Liver (tissue), 9 donors: ENCODE measurements around the gene NEK10. TPM values are rescaled to one million over a fixed set of nuclear protein-coding genes. Genes with fewer than 3 reads are reported as not detected.

Experiments used
- DNase-seq: peaks from one replicate; pipeline ENCODE4 v3.0.0-alpha.2; 2017; ENCODE audit warnings: low spot score
- H3K27ac ChIP-seq, 2 donors: one replicate each; pipeline ENCODE4 v1.7.0; 2013; ENCODE audit warnings: inconsistent platforms in 2 of 2, low read length in 2 of 2, control low read depth in 1 of 2, low read depth in 1 of 2, mild to moderate bottlenecking in 1 of 2
- H3K27me3 ChIP-seq, 4 donors: one replicate each; pipeline versions ENCODE4 v1.6.1 to v1.7.0; 2013; ENCODE audit warnings: low read length in 3 of 4, inconsistent platforms in 1 of 4, mild to moderate bottlenecking in 1 of 4, moderate library complexity in 1 of 4; ENCODE audit not compliant: control insufficient read depth in 4 of 4, insufficient read depth in 4 of 4
- H3K36me3 ChIP-seq, 4 donors: one replicate each; pipeline versions ENCODE4 v1.6.1 to v1.7.0; 2013; ENCODE audit warnings: low read length in 3 of 4, mild to moderate bottlenecking in 3 of 4, low read depth in 1 of 4, moderate library complexity in 1 of 4; ENCODE audit not compliant: control insufficient read depth in 4 of 4, insufficient read depth in 3 of 4
- H3K4me1 ChIP-seq, 4 donors: one replicate each; pipeline versions ENCODE4 v1.6.1 to v1.7.0; 2013; ENCODE audit warnings: low read length in 3 of 4, mild to moderate bottlenecking in 3 of 4, moderate library complexity in 1 of 4; ENCODE audit not compliant: control insufficient read depth in 4 of 4, insufficient read depth in 4 of 4
- H3K4me3 ChIP-seq, 3 donors: one replicate each; pipeline versions ENCODE4 v1.6.1 to v1.7.0; 2013; ENCODE audit warnings: low read length in 3 of 3, control low read depth in 1 of 3, low read depth in 1 of 3, mild to moderate bottlenecking in 1 of 3
- H3K9ac ChIP-seq, 2 donors: one replicate each; pipeline ENCODE4 v1.7.0; 2013; ENCODE audit warnings: low read length in 2 of 2, mild to moderate bottlenecking in 2 of 2, moderate library complexity in 2 of 2, control low read depth in 1 of 2, low read depth in 1 of 2
- H3K9me3 ChIP-seq, 4 donors: one replicate each; pipeline versions ENCODE4 v1.6.1 to v1.7.0; 2013; ENCODE audit warnings: low read length in 3 of 4; ENCODE audit not compliant: control insufficient read depth in 4 of 4
- ATF3 ChIP-seq: IDR thresholded peaks from 2 replicates; pipeline ENCODE4 v1.6.1; 2016; ENCODE audit warnings: antibody characterized with exemption
- CTCF ChIP-seq: fragments of 150-350 bp; IDR thresholded peaks from 2 replicates; pipeline ENCODE4 v1.5.1; 2017; ENCODE audit warnings: improper control_type of control experiment, low read depth, low read length; ENCODE audit not compliant: missing input control
- EGR1 ChIP-seq, 2 donors: IDR thresholded peaks; 2 replicates each; pipeline ENCODE4 v1.6.1; 2016 to 2018; ENCODE audit warnings: antibody characterized with exemption in 2 of 2, low read depth in 2 of 2
- FOXA1 ChIP-seq: IDR thresholded peaks from 2 replicates; pipeline ENCODE4 v1.6.1; 2016; ENCODE audit warnings: antibody characterized with exemption
- FOXA2 ChIP-seq: IDR thresholded peaks from 2 replicates; pipeline ENCODE4 v1.6.1; 2016; ENCODE audit warnings: antibody characterized with exemption
- GABPA ChIP-seq, 2 donors: IDR thresholded peaks in 1 of 2; conservative IDR thresholded peaks in 1 of 2; 2 replicates each; pipeline ENCODE4 v1.6.1; 2016; ENCODE audit warnings: antibody characterized with exemption in 2 of 2, mild to moderate bottlenecking in 1 of 2, moderate library complexity in 1 of 2
- HNF4A ChIP-seq, 2 donors: conservative IDR thresholded peaks; 2 replicates each; pipeline ENCODE4 v1.6.1; 2016; ENCODE audit warnings: antibody characterized with exemption in 2 of 2, mild to moderate bottlenecking in 2 of 2
- JUND ChIP-seq, 2 donors: IDR thresholded peaks; 2 replicates each; pipeline ENCODE4 v1.6.1; 2016; ENCODE audit warnings: antibody characterized with exemption in 2 of 2
- MAX ChIP-seq: IDR thresholded peaks from 2 replicates; pipeline ENCODE4 v1.6.1; 2016; ENCODE audit warnings: antibody characterized with exemption
- NR2F2 ChIP-seq: IDR thresholded peaks from 2 replicates; pipeline ENCODE4 v1.6.1; 2016; ENCODE audit warnings: antibody characterized with exemption
- RAD21 ChIP-seq, 2 donors: IDR thresholded peaks; 2 replicates each; pipeline ENCODE4 v1.6.1; 2016; ENCODE audit warnings: antibody characterized with exemption in 2 of 2, mild to moderate bottlenecking in 2 of 2
- RXRA ChIP-seq, 2 donors: IDR thresholded peaks; 2 replicates each; pipeline ENCODE4 v1.6.1; 2017 to 2018; ENCODE audit warnings: antibody characterized with exemption in 2 of 2, mild to moderate bottlenecking in 1 of 2
- SP1 ChIP-seq: IDR thresholded peaks from 2 replicates; pipeline ENCODE4 v1.6.1; 2018; ENCODE audit warnings: antibody characterized with exemption, mild to moderate bottlenecking
- TAF1 ChIP-seq: conservative IDR thresholded peaks from 2 replicates; pipeline ENCODE4 v1.6.1; 2016; ENCODE audit warnings: antibody characterized with exemption, mild to moderate bottlenecking
- YY1 ChIP-seq: IDR thresholded peaks from 2 replicates; pipeline ENCODE4 v1.6.1; 2016; ENCODE audit warnings: antibody characterized with exemption, mild to moderate bottlenecking
- WGBS: extraction: QIAGEN DNeasy Blood & Tissue Kit; methylation state at CpG from one replicate; pipeline ENCODE4 v1.1.7; 2013; 5-methylcytosine and 5-hydroxymethylcytosine counted together
- polyA plus RNA-seq, 2 donors: library from polyadenylated mRNA; stranded (reverse) in 1 of 2; unstranded in 1 of 2; fragments of 200-250 nt in 1 of 2; fragments of >200 nt in 1 of 2; fragmentation: Nextera tagmentation in 1 of 2; extraction: Ambion mirVana in 1 of 2; gene quantifications; one replicate each; pipeline versions ENCODE4 v1.2.1 to v1.2.3, GENCODE V29; 2013 to 2015
- total RNA-seq, 2 donors: library from RNA; depleted of rRNA; stranded (reverse); fragments of >200 nt; gene quantifications; one replicate each; pipeline ENCODE4 v1.2.3, GENCODE V29; 2014
- donor health status: healthy.
- donor health status: healthy.
- donor health status: healthy.
- donor health status: healthy.
- donor health status: healthy.

The NEK10 gene
- total and polyA plus RNA-seq, 4 donors, result 0.23 to 2.1 (median 0.70) TPM; not detected in 1

GRCh38 chr3:27360113-27361078, 8.8 kb downstream of the NEK10 start (continued):
- TF ChIP-seq EGR1 (IDR thresholded peaks at IDR 0.05; ENCODE audit: low read depth in 2 of 2) (no peak), SP1 (peak; percentile 83), FOXA1 (peak; percentile 97), RXRA (IDR thresholded peaks at IDR 0.05) (peak; percentile 76 to 80), GABPA (IDR thresholded peaks at IDR 0.05 in 1 of 2, conservative IDR thresholded peaks at IDR 0.05 in 1 of 2) (no peak), MAX (peak; percentile 60), TAF1 (no peak), ATF3 (peak; percentile 68)

- H3K9ac ChIP-seq, result no peak overlapping the region
- no peaks in the 10 kb centered on the region for H3K27me3 ChIP-seq
- peaks cover 5 to 27% (median 23%) of the 10 kb centered on the region in 4 donors for H3K4me1 ChIP-seq
- no peaks in the 10 kb centered on the region for H3K36me3 ChIP-seq
- 60% methylated on average over 3 of the region's 3 CpGs for WGBS
- DNase-seq, result no peak
- no peak for TF ChIP-seq NR2F2
- no peak for TF ChIP-seq HNF4A (conservative IDR thresholded peaks at IDR 0.05)
- no peak for TF ChIP-seq MAX
- TF ChIP-seq FOXA2, result no peak
- TF ChIP-seq JUND (IDR thresholded peaks at IDR 0.05), result no peak
- H3K4me3 ChIP-seq, result no peak overlapping the region
- peak overlapping the region in 1 of 2 donors; percentile 66 for H3K27ac ChIP-seq
- no peaks in the 10 kb centered on the region for H3K9me3 ChIP-seq
Measured at GRCh38 chr3:27358372-27358771, 10.8 kb downstream of the NEK10 start.

GRCh38 chr3:27357665-27358258, 11.4 kb downstream of the NEK10 start:
- Histone ChIP-seq H3K4me1 (peaks cover 5 to 27% (median 23%) of the 10 kb centered on the region in 4 donors), H3K27ac (peak overlapping the region in 1 of 2 donors; percentile 24), H3K9me3 (no peaks in the 10 kb centered on the region), H3K9ac (no peak overlapping the region), H3K36me3 (no peaks in the 10 kb centered on the region), H3K4me3 (no peak overlapping the region), H3K27me3 (no peaks in the 10 kb centered on the region)
- WGBS, result 19% methylated on average over 1 of the region's 1 CpG
- TF ChIP-seq RAD21 (IDR thresholded peaks at IDR 0.05) (peak; percentile 74 to 83), HNF4A (conservative IDR thresholded peaks at IDR 0.05) (peak; percentile 39 to 66), CTCF (peak; percentile 54), YY1 (no peak)
- no peak for DNase-seq
